Astrocyte of the hippocampus (primary cell): ENCODE measurements around the gene ZNF358.

Source experiments
- DNase-seq: peaks from one replicate; pipeline ENCODE4 v3.0.0; 2011; ENCODE audit warnings: low read depth, low spot score

The ZNF358 gene

DNA sequence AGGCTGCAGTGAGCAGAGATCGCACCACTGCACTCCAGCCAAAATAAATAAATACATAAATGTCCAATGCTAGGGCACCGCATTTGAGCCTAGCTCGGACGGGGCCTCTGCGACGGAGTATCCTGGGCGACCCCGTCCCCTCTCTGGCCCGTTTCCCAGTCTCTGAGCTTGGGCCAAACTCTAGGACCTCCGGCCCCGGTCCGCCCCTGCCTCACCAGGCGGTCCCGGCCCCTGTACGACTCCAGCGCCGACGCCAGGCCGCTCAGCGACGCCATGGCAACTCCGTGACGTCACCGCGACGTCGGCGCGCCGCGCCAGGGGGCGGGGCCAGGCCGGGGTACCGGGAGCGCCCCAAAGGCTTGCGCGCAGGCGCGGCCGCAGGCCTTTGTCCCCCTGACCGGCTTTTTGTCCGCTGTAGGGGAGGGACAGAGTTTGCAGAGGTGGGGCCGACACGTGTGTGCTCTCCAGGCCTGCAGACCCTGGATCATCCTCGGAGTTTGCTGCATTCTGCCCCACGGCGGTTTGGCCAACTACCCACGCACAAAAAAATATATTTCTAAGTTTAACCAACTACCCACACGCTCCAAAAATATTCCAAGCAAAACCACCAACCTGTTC is 27.1 kb upstream of the ZNF358 start, which contains the start of gene PEX11G:
PEX11G (minus strand) TSS at position 300 of the 618 bp plus-strand sequence; CDS start at position 275, 25 bp downstream.
- DNase-seq: peak; percentile 96

DNA sequence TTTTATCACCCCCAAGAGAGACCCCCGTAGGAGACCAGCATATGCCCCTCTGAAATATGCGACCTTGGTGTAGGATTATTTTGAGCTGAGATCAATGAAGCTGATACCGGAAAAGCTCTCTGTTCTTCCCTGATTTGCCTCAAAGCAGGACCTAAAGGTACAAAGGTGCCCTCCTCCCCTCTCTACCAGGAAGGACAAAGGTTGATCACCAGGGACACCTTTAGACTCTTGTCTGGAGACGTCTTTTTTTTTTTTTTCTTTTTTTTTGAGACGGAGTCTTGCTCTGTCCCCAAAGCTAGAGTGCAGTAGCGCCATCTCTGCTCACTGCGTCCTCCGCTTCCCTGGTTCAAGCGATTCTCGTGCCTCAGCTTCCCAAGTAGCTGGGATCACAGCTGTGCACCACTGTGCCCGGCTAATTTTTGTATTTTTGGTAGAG is 26.3 kb upstream of the ZNF358 start:
- DNase-seq: no peak

DNA sequence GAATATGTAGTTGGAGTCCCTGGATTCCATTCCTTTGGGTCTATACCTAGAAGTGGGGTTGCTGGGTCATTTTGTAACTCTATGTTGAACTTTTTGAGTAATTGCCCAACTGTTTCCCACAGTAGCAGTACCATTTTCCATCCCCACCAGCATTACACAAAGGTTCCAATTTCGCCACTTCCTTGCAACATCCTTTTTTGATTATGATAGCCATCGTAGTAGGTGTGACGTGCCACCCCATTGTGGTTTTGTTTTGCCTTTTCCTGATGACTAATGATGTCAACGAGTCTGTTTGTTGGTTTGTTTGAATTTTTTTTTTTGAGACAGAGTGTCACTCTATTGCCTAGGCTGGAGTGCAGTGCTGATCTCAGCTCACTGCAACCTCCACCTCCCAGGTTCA is 23.8 kb upstream of the ZNF358 start:
- DNase-seq: no peak

DNA sequence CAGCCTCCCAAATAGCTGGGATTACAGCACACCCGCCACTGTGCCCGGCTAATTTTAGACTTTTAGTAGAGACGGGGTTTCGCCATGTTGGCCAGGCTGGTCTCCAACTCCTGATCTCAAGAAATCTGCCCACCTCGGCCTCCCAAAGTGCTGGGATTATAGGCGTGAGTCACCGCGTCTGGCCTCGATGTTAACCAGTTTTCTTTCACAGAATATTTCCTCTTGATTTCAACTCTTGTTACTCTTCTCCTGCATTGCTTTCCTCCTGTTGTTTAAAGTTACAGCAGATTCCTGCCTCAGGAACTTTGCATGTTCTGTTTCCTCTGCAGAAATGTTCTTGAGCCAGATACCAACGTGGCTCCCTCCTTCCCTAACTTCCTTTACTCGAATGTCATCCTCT is 23.3 kb upstream of the ZNF358 start:
- no peak for DNase-seq

DNA sequence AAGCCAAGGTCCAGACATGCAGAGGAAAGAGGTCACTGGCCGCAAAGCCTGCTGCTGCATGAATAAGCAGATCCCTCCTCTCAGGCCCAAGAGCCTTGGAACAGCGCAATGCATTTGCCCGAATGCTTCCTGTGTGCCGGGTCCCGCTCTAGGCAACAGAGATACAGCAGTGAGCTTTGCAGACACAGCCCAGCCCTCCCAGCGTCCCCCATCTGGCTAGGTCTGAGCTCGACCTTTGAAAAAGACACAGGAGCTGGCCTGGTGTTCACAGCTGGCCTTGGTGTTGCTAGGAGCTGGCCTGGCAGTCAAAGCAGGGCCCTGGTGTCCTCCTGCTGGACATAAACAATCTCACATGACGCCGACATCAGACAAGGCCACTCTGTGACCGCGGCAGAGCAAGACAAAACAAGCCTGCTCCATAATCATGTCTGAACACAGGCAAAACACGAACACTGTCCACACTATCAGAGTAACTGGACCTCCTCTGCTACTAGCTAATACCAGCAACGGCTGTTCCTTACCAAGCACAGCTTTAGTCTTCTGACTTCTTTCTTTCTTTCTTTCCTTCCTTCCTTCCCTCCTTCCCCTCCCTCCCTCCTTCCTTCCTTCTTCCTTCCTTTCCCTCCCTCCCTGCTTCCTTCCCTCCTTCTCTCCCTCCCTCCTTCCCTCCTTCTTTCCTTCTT is 21.3 kb upstream of the ZNF358 start:
- DNase-seq: no peak

DNA sequence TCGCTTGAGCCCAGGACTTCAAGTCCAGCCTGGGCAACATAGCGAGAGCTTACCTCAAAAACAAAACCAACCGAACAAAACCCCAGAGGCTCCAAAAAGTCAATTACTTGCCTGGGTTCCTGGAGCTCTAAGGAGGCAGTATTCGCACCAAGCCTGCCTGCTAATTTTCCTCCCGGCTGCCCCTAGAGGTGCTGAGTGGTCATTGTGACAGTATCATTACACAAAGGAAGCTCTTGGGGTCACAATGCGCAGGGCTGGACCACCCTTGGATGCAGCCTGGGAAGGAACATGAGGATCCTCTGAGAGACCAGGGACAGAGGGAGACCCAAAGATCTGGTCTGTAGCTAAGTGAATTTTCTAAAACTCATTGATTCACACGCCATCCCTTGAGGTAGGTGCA is 18.6 kb upstream of the ZNF358 start:
- no peak for DNase-seq

DNA sequence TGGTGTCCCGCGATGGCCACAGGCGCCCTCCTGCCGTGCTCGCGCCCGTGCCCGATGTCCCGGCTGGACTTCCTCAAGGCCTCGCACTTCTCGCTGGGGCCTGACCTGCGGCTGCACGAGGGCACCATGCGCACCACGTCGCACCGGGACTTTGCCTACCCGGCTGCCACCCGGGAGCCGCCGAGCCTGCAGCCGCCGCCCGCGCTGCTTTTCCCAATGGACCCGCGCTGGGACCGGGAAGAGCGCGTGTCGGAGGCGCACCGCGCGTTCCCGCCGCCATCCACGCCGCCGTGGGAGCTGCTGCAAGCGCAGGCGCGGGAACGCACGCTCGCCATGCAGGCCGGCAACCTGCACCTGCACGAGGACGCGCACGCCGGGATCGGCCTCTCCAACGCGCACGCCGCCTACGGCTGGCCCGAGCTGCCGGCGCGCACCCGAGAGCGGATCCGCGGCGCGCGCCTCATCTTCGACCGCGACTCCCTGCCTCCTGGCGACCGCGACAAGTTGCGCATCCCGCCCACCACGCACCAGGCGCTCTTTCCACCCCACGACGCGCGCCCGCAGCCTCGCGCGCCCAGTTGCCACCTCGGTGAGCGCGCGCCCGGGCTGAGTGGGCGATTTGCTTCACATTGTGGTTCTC is 15.0 kb upstream of the ZNF358 start:
- peak; percentile 77 for DNase-seq

DNA sequence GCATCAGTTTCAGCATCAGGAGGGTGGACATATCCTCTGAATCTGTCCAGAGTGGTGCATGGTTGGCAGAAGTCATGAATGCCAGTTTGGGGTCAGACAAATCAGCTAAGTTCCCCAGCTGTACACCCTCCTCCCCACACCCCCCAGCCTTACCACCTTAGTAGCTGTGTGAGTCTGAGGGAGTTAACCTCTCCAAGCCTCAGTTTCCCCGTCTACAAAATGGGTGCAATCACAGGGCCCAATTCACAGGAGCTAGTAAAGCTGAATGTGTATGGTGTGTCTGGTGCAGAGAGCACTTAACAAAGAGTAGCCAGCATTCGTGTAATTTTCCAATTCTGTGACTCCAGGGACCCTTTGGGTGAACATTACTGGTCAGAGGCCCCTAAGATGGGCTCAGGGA is 13.4 kb upstream of the ZNF358 start:
- DNase-seq: no peak

DNA sequence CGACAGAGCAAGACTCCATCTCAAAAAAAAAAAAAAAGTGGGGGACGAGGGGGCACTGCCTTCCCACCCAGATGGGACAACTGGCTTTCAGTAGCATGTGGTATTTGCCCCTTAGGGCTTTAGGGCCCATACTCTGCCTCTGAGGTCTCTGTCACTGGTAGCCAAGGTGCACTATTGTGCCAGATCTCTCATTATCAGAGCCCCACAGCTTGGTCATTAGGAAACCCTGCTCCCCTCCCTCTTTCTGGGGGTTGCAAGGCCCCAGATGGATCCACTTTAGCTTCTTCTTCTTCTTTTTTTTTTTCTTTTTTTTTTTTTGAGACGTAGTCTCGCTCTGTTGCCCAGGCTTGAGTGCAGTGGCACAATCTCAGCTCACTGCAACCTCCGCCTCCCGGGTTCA is 11.2 kb upstream of the ZNF358 start:
- no peak for DNase-seq

DNA sequence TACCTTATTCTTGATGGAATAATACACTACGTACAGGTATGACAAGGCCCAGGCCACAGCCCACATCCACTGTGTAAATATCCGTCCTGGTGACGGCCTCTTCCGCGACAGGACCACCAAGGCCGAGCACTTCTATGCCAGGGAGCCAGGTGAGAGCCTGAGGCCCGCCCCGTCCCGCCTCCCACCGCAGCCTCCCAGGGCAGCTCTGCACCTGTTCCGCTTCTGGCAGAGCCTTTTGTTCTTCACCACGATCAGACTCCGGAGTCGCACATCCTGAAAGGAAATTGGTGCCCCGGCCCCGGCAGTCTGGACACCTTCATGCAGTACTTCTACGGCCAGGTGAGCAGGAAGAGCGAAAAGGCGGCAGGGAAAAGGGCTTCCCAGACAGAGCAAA is 10.6 kb upstream of the ZNF358 start:
- no peak for DNase-seq

DNA sequence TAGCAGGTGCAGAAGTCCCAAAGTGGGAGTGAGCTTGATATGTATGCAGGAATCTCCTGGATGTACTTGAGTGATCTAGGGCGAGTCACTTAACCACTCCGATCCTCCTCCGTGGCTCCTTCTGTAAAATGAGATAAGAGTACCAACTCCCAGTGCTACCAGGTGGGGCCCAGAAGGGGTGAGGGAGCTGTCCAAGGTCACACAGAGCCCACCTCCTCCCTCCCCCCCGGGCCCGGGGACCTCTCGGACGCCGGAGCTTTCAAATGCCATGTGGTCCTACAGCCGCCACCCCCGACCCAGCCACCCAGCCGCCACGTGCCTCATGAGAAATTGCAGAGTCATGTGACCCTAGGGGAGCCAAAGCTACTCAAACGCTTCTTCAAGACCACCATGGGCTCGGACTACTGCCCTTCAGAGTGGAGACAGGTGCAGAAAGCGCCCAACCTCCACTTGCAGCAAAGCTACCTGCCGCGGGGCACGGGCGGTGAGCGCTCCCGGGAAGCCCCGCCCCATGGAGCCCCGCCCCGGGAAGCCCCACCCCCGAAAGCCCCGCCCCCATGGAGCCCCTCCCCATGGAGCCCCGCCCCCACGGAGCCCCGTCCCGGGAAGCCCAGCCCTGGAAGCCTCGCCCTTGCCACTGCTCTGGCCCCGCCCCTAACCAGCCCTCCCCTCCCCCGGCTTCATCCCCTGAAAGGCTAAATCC is 10.1 kb upstream of the ZNF358 start:
- DNase-seq: peak; percentile 24

DNA sequence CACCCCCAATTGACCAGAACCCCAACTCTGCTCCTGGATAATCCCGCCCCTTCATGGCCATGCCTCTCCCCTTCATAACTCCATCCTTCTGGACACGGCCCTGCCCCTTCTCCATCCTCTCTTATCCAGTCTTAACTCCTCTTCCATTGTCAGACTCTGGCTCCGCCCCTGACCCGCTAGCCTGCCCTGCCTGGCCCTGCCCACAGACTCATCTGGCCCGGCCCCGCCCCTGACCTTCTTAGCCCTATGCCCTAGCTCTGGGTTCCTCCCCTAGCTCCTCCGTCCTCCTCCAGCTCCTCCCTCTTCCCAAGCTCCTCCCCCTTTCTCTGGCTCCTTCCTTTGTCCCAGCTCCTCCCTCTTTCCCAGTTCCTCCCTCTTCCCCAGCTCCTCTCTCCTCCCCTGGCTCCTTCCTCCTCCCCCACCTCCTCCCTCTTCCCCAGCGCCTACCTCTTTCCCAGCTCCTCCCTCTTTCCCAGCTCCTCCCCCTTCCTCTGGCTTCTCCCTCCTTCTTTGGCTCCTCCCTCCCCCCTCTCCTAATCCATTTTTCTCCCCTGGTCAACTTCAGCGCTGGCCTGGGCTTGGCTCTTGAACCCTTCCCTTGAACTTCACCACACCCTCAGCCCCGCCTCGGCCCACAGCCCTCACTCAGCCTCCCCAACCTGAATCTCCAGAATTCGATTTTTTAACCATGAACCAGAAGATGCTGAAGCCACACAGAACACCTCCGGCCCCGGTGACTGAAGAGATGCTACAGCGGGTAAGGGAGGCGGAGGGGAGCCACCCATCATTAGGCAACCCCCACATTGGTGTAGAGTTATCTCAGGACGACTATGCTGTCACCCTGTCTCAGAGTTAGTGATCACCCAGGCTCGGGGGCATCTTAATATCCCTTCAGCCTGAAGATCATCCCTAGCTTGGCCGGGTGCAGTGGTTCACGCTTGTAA is 9.2 kb upstream of the ZNF358 start:
- DNase-seq: peak; percentile 45

DNA sequence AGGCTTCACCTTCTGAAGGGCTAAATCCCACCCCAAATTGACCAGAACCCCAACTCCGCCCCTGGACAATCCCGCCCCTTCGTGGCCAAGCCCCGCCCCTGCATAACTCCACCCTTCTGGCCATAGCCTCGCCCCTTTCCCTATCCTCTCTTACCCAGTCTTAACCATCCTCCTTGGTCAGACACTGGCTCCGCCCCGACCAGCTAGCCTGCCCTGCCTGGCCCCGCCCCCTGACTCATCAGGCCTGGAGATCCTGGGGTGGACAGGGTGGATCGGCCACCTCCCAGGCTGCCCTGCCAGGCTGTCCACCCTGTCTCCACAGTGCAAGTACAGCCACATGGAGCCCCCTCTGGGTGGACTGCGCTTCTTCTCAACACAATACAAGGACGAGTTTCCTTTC is 8.0 kb upstream of the ZNF358 start:
- peak; percentile 81 for DNase-seq

DNA sequence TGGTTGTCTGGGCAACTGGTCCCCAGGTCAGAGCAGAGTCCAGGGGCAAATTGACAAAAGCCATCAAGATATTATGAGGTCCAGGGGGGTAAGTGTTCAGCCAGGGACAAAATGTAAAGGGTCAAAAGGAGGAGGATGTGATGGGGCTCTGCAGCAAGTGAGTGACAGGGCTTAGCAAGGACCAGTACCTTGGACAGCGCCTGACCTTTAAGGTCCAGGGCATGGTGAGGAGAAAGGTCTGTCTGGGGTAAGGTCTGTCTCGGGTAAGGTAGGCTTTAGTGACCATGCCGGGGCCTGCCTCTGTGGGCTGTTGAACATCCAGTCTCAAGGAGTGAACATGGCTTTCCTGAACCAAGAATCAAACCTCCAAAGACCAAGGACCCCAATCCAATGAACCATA is 6.3 kb upstream of the ZNF358 start:
- DNase-seq: no peak

DNA sequence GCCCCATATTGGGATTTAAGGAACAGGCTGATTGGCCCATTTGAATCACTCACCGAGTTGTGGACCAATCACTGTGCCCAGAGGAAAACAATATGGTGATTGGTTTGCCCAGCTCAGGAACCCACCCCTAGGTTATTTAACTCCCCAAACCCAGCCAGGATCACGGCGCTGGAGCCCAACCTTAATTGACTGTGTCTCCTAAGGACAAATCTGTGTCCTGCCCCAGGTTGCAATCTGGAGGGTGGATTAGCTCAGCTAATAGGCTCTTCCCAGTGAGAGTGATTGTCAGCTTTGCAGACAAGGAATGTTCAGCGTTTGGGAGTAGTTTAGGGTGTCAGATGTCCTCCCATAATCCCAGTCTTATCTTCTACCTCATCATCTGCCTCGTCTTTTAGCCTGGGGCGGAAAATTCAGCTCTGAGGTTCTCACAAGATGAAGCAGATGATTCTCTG is 3.5 kb upstream of the ZNF358 start:
- DNase-seq: no peak

DNA sequence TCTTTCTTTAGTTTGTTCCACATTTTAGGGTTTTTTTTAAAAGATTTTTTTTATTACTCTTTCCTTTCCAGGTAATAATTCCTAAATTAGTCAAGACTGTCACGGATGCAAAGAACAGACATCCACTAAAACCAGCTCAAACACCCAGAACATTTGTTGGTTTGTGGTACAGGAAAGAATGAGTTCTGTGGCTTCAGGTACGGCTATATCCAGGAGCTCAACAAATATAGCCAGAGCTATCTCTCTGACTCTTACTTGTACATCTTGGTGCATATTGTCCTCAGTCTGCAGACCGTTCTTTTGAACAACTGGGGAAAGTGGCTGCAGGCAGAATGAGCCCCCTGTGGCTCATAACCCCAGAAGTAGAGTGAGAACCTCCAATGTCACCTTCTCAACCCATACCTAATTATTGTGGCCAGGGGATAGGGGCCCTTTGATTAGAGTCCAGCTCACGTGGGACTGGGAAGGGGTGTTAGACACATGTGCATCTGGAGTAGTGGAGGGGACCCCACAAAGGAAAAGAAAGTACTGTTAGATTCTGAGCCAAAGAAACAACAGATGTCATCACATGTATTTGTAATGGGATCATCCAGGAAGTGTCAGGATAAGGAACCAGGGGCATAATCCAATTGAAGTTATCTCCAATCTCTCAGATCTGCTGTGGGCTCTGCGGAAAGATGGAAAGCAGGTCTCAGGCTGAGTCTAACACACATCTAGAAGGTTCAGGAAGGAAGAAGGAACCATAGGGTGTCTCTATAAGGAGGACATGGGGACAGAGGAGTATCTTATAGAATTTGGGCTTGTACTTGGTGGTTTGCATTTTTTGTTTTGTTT is 1.9 kb upstream of the ZNF358 start:
- no peak for DNase-seq

DNA sequence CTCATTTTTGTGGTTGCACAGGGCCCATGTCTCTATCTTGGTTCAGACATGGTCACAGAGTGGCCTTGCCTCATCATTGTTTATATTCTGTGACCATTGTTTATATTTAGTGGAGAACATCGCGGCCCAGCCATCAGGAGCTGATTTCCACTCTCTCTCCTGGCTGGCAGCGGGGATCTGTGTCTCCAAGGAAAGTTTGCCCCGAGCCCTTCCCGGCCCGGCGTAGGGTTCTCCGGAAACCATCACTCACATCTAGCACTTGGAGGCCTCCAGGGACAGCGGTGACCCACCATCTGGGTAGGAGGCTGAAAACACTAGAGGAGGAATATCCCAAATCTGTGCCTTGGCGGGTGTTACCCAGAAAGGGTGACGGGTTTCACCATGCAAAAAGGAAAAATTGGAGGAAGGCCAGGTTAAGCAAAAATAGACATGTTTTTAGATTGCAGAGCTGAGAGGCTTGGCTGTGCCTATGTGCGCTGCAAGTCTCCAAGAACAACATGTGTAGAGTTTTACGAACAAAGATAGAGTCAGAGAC is 726 bp upstream of the ZNF358 start:
- DNase-seq: peak; percentile 18

DNA sequence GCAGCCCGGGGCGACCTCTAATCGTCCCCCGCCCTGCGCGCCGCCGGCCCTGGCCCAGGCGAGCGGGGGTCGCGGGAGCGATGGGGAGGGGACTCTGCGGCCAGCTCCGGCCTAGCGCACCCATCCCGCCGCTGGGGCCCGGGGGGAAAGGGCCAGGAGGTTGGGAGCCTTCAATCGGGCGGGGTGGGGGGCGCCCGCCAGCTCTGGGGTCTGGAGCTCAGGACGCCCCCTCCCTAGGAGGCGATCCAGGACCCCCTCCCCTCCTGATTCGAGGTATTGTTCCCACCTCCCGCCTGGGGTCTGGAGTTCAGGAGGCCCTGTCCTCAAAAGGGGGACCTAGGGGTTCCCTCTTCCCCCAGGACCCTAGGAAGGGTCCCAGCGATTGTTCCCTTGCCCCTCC is 430 bp downstream of the ZNF358 start:
- peak; percentile 19 for DNase-seq

DNA sequence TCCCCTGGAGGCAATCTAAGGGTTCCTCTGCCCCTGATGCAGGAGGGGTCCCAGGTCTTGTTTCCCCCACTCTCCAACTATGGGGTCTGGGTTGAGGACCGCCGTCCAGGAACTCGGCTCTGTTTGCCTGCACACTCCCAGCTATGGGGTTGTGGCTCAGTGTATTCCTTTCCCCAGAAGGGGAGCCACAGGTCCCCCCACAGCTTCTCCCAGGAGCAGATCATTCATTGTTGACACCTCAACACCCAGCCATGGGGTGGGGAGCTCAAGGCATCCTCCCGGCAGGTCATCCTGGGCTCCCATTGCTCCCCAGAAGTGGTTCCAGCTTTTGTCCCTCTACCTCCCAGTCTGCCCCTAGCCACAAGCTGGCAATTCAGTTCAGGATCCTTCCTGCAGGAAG is 975 bp downstream of the ZNF358 start:
- no peak for DNase-seq
